ENCODE measurements around the gene ZNF613.

DNA sequence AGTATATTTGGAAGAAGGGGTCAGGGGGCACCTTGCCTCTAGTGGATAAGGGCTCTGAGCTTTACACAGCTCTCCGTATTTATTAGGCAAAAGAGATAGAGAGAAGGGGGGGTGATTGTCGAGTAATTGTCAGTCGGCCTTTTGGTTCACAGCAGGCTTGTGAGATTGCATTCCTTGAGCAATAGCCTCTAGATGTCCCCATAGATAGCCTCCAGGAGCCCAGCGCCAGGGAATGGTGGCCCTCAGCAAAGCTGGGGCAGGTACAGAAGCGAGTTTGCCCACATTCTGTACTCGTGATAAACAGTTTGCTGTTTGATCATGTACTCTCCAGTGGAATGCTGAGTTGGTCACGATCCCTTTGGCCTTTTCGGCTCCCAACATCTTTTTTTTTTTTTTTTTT lies 4.6 kb downstream of the ZNF613 start:
- TF ChIP-seq POLR2AphosphoS5 (IDR thresholded peaks at IDR 0.05; ENCODE audit: insufficient read depth, low read depth, low read length) (no peak), JUN (IDR thresholded peaks at IDR 0.05; ENCODE audit: borderline replicate concordance, insufficient read depth, insufficient read length, low read depth) (no peak), POLR2A (IDR thresholded peaks at IDR 0.05; ENCODE audit: low read depth, low read length) (no peak), FOS (IDR thresholded peaks at IDR 0.05; ENCODE audit: borderline replicate concordance, insufficient read depth, low read length) (no peak), EZH2 (IDR thresholded peaks at IDR 0.05; ENCODE audit: borderline replicate concordance, low read depth, low read length, severe bottlenecking) (no peak)
- TF ChIP-seq, protein P1, sequence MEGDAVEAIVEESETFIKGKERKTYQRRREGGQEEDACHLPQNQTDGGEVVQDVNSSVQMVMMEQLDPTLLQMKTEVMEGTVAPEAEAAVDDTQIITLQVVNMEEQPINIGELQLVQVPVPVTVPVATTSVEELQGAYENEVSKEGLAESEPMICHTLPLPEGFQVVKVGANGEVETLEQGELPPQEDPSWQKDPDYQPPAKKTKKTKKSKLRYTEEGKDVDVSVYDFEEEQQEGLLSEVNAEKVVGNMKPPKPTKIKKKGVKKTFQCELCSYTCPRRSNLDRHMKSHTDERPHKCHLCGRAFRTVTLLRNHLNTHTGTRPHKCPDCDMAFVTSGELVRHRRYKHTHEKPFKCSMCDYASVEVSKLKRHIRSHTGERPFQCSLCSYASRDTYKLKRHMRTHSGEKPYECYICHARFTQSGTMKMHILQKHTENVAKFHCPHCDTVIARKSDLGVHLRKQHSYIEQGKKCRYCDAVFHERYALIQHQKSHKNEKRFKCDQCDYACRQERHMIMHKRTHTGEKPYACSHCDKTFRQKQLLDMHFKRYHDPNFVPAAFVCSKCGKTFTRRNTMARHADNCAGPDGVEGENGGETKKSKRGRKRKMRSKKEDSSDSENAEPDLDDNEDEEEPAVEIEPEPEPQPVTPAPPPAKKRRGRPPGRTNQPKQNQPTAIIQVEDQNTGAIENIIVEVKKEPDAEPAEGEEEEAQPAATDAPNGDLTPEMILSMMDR (IDR thresholded peaks at IDR 0.05; ENCODE audit: extremely low read depth in 1 of 2, insufficient read depth in 1 of 2, low read depth in 1 of 2, low read length in 2 of 2) = no peak
- TF ChIP-seq, protein P2, sequence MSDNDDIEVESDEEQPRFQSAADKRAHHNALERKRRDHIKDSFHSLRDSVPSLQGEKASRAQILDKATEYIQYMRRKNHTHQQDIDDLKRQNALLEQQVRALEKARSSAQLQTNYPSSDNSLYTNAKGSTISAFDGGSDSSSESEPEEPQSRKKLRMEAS (IDR thresholded peaks at IDR 0.05; ENCODE audit: insufficient read depth, insufficient read length) = no peak

Data from endothelial cell of umbilical vein (primary cell).